ENCODE results near the gene PRR13.

GRCh38 chr12:53492830-53493609 lies 51.5 kb downstream of the PRR13 start:
- TF ChIP-seq EZH2 (IDR thresholded peaks at IDR 0.05; ENCODE audit: insufficient read depth, poor library complexity, severe bottlenecking), result no peak
- no peak for TF ChIP-seq EZH2phosphoT487 (IDR thresholded peaks at IDR 0.05; ENCODE audit: insufficient read depth, low read depth)

All from GM23248 (cell line).